LNCaP clone FGC (cell line): ENCODE measurements around the gene IRF9.

ENCODE experiments used
- DNase-seq: peaks from one replicate; pipeline ENCODE4 v3.0.0-alpha.2; 2011; ENCODE audit warnings: low read depth
- H3K4me3 ChIP-seq: 2 replicates; pipeline ENCODE4 v1.5.1; 2011; ENCODE audit warnings: mild to moderate bottlenecking, low read depth, low read length, control low read depth
- TF ChIP-seq, protein P1 (sequence below): IDR thresholded peaks from 2 replicates; pipeline ENCODE4 v1.5.1; 2012; ENCODE audit warnings: mild to moderate bottlenecking; ENCODE audit not compliant: control insufficient read depth, insufficient read depth; ENCODE audit errors: extremely low read depth

Gene IRF9

DNA sequence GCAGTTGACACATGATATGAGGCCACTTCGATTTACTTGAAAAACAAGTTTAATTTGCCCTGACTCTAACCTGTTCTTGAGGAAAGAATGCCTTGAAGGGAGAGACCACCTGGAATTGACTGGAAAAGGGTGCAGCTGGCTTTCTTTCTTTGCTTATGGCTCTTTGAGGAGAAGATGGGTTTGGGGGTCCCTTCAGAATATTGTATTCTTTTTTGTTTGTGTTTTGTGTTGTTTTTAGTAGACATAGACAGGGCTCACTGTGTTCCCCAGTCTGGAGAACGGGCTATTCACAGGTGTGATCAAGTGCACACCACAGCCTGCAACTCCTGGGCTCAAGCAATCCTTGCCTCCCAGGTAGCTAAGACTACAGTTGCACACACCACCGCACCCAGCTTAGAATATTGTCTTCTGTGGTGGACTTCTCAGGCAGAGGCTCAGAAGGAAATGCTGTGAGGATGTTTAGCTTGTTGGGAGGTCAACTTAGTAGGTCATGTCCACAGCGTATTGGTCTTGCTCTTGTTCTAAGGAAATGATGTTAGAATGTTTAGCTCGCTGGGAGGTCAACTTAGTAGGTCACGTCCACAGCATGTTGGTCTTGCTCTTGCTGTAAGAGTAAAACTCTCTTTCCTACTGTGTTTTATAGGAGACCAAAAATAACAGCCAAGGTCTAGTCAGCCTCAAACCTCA, 44.8 kb upstream of the IRF9 start:
- DNase-seq: no peak
- H3K4me3 ChIP-seq: peak overlapping the region; percentile 82
- TF ChIP-seq, protein P1, sequence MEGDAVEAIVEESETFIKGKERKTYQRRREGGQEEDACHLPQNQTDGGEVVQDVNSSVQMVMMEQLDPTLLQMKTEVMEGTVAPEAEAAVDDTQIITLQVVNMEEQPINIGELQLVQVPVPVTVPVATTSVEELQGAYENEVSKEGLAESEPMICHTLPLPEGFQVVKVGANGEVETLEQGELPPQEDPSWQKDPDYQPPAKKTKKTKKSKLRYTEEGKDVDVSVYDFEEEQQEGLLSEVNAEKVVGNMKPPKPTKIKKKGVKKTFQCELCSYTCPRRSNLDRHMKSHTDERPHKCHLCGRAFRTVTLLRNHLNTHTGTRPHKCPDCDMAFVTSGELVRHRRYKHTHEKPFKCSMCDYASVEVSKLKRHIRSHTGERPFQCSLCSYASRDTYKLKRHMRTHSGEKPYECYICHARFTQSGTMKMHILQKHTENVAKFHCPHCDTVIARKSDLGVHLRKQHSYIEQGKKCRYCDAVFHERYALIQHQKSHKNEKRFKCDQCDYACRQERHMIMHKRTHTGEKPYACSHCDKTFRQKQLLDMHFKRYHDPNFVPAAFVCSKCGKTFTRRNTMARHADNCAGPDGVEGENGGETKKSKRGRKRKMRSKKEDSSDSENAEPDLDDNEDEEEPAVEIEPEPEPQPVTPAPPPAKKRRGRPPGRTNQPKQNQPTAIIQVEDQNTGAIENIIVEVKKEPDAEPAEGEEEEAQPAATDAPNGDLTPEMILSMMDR: no peak

GRCh38 chr14:24117179-24117578, 43.9 kb upstream of the IRF9 start:
- DNase-seq: no peak
- no peak overlapping the region for H3K4me3 ChIP-seq
- TF ChIP-seq, protein P1: no peak

DNA sequence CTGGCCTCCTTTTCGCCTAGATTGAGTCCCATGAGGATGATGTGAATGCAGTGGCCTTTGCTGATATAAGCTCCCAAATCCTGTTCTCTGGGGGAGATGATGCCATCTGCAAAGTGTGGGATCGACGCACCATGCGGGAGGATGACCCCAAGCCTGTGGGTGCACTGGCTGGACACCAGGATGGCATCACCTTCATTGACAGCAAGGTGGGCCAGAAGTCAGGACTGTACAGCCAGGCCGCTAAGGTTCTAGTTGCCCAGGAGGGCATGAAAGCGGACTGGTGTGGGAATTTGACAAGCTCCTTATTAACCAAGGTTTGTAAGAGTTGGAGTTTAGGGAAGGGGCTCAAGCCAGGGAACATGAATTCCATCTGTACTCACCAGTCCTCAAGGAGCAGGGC, 41.4 kb upstream of the IRF9 start:
- H3K4me3 ChIP-seq: no peak overlapping the region
- TF ChIP-seq, protein P1: no peak
- no peak for DNase-seq

DNA sequence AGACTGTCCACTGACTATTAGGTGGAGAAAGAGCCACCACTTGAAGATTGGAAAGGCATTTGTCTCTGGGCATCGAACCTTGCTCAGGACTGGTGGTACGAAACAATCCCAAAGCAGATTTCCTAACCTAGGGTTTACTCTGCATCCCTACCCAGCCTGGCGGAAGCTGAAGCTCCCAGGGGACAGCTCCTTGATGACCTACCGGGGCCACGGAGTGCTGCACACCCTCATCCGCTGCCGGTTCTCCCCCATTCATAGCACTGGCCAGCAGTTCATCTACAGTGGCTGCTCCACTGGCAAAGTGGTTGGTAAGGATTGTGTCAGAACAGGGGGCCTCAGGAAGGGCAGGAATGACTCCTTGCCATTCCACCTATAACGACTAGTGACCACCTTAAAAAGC, 39.9 kb upstream of the IRF9 start:
- no peak for DNase-seq
- H3K4me3 ChIP-seq: no peak overlapping the region
- TF ChIP-seq, protein P1: no peak

DNA sequence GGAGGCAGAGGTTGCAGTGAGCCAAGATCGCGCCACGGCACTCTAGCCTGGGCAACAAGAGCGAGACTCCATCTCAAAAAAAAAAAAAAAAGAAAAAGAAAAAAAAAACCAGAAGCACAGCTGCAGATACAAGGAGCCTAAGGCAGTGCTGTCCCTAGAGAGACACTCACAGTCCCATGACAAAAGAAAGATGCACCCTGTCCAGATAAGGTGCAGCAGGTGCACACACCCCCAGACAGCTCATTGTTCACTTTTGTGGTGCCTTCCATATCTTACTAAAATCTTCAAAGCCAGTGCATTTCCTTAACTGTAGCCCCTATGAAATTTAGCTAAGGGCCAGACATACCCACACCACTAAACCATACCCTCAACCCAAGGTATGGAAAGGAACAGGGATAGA, 38.6 kb upstream of the IRF9 start:
- no peak overlapping the region for H3K4me3 ChIP-seq
- TF ChIP-seq, protein P1: no peak
- no peak for DNase-seq

DNA sequence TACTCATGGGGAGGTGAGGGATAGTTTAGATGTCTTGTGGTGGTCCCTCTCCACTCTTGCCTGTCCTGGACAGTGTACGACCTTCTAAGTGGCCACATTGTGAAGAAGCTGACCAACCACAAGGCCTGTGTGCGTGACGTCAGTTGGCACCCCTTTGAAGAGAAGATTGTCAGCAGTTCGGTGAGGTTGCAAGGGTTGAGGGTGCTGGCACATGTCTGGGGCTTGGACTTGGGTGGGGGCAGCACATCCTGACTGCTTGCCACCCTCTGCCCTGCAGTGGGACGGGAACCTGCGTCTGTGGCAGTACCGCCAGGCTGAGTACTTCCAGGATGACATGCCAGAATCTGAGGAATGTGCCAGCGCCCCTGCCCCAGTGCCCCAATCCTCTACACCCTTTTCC, 38.2 kb upstream of the IRF9 start:
- no peak overlapping the region for H3K4me3 ChIP-seq
- TF ChIP-seq, protein P1: no peak
- no peak for DNase-seq
